NCI-H82 treated with DMSO at 0.1 percent for 48 hours (cell line): ENCODE measurements around the gene ARHGAP27.

Experiments
- DNase-seq: peaks from one replicate; lab custom pipeline; 2025; ENCODE audit not compliant: unreplicated experiment; lab: John Stamatoyannopoulos, UW

Gene ARHGAP27

DNA sequence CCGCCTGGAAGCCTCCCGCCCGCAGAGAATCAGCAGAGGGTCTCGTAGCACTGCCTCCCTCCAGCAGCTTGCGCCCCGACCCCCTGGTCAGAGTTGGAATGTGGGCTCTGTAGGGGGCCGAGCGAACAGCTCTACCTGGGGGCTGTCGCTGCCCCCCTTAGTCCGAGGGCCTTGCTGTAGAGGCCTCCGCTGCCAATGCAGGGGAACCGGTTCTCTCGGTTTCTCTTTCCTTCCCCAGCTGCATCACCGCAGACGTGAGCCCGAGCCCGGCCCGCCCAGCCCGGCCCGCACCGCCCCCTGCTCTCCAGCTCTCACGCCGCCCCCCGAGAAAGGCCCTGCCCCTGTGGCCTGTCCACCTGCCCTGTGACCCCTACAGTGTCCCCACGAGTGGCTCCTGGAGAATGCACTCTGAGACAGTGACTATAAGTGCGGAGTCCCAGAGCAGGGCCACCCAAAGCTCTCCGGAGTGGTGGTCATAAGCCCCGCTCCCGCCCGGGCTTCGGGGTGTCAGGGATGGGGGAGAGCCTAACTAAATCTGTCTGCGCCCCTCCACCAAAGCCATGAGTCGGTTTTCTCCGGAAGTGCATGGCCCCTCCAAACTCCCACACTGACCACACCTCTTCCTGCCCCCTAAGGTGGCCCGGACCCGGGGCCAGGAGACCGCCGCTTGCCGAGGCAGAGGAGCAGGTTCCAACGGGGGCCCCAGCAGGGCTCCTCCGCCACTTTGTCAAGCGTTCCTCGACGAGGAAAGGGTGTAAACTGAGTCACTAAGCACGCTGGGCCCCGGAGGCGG, 1.7 kb downstream of the ARHGAP27 start:
- no peak for DNase-seq

DNA sequence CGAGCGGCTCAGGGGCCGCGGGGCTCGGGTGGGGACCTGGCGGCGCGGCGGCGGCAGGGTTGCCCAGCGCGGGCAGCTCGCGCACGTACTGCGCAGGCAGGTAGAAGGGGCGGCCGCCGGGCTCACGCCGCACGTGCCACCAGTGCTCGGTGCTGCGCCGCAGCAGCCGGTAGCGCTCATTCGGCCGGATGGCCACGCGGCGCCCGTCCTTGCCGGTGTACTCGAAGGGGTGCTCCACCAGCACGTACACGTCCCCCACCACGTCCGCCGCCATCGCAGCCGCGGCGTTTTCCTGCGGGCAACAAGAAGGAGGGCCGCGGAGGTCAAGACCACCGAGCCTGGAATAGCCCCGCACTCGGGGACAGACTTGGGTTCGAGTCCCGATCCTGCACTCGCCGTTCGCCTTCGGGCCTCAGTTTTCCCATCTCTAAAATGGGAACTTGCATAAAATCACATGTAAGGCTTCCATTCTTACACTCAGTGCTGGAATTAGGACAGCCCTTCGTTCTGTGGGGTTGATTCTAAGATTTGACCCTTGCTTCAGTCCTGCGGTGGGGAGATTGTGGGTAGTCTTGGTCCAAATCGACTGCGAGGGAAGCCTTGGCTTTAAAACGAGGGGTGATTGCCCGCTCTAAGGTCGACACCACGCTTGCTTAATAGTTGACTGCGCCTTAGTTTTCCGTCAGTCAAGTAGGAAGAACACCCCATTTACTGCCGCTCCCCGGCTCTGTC, 2.5 kb downstream of the ARHGAP27 start:
- no peak for DNase-seq

DNA sequence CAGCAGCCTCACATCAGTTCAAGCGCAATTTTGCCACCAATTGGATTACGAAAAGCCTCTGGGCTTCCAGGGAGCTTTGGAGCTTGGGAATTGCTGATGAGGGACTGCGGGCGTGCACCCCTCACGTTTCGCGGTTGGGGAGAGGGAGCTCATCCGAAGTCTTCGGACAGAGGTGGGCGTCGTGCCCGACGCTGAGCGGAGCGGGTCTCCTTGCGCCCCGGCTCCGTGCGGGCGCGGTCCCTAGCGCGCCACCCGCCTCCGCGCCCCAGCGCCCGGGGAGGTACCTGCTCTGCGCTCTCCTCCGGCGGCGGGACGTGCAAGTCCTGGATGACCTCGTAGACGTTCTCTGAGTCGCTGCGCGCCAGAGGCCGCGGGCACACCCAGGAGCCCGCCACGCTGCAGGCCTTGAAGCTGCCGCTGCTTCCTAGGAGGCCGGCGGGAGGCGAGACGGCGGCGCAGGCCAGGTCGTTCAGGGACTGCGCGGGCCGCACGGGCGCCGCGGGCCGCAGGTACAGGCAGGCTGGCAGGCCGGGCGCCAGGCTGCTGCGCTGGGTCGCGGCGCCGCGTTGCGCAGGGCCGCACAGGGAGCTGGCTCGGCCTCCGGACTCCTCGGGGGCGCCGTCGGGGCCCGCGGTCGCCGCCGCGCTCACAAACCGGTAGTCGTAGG, 3.2 kb downstream of the ARHGAP27 start:
- DNase-seq, result peak; percentile 23

DNA sequence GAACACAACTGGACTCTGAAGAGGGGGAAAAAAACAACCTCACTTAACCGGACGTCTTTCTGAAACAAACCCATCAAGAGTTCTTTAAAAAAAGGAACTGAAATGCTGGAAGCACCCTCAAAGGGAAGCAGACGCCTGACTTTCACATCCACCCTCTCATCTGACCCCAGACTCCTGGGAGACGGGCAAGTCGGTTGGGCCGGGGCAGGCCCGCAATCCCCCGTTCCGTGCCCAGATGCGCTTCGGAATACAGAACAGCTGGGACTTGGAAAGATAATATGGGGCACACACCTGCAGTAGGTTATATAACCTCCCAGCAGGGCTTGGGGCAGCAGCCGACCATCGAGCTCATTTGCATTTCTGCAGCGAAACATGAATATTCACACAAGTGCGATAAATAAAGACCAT, 3.7 kb downstream of the ARHGAP27 start:
- DNase-seq, result no peak

DNA sequence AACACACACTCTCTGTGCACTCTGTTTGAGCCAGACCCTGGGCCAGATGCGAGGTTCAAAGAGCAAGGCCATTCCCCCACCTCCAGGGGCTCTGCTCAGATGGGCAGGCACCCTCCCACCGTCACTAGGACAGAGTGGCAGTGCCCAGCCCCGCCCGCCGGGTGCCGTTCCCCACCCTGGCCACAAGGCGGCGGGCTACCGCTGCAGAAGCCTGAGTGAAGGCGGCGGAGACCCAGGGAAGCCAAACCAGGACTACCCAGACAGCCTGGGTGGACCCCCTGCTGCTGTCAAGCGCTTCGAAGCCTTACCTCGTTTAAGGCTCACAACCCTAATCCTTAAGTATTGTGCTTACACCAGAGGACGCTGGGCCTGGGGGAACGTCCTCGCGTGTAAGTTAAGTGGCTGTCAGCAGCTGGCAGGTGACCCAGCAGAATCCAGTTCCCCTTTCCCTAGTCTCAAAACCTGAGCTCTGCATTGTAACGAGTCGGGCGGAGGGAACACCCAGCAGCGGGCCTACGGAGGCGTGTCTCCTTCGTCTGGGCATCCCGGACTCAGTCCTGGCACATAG, 4.5 kb downstream of the ARHGAP27 start:
- DNase-seq, result peak; percentile 49

DNA sequence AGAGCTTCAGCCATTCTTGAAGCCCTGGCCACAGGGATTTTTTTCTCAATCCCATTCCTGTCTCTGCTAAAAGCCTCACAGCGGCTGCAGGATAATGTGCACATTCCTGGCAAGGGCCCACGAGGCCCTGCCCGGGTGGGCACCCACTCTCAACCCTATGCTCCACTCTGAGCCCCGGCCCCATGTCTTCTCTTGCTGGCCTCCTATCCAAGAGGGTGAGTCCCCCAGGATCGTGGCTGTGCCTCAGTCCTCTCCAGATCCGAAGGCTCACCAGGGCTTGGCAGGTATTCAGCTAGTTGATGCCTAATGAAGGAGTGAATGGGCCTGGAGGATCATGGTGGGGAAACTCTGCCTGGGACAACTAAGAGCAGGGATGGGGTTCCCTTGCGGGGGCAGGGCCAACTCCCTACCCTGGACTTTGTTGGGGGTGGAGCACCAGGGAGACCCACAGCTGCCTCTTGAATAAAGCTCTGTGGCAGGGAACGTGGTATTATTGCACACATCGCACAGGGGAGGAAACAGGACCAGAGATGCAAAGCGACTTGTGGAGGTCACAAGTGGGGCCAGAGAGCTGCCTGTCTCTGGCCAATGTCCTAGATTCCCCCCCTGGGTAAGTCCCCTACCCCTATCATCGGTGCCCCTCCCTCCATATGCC, 5.4 kb downstream of the ARHGAP27 start:
- DNase-seq, result no peak

DNA sequence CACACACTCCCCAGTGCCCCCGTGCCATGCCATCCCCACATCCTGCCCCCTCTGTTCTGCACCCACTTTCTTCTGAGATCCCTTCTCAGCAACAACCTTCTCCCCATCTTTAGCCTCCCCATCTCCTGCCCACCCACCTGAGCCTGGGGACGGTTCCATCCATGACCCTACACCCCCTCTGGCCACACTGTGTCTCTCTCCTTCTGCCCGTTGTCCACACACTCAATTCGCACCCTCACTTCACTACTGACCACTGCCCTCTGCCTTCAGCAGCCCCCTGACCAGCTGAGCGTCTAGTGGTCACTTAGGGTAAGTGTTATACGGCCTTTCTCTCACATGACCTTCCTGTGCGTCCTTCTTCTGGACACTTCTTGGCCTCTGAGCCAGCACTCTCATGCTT, 6.1 kb downstream of the ARHGAP27 start:
- DNase-seq, result no peak

DNA sequence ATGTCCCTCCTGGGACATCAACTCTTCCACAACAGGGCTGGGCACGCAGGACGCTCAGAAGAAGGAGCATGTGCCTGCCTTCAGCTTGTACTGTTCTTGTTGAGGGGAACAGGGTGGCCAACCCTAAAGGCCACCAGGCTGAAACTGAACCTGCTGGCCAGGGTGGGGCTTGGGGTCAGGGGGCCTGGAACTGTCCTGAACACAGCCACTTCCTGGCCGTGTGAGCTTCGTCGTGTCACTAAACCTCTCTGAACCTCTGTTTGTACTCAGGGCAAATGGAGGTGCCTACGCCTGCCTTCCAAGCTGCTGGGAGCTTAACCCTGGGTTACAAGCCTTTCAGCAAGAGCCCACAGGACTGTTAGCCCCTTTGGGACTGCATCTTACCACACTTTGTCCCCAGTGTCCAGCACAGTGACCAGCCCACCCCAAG, 6.7 kb downstream of the ARHGAP27 start:
- DNase-seq, result no peak

DNA sequence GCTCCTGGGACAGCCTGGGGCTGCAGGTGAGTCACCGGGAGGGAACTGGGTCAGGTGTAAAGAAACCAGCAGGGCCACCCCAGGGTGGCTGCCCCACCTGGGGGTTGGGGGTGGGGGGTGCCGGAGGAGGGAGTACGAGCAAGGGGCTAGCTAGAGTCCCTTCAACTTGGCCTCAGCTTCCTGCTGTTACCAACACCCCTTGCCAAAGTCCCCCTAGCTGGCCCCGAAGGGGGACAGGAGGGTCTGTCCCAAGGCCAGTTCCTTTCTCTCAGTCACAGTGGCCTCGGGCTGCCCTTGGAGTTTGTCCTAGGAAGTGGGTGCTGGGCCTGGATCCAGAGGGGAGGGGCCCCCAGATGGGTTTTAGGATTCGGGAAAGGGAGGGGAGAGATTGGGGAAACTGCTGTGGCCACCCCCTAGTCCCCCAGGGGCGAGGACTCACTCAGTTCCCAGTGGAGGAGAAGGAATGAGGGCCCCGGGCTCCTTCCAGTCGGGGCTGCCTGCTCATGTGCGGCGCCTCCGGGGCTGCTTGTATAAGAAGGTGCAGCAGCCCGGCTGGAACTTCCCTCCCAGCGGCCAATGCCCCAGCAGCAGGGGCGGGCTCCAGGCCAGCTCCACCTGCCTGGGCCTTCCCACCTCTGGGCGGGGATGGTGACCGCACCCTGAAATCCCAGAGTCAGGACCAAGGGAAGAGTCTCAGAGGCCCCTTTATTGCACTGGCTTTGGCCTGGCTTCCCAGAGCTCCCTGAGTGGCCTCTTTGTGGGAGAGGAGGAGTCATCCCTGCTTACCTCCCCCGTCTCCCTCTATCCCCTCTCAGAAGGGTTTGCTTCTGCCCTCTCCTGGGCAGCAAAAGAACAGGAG, 7.3 kb downstream of the ARHGAP27 start:
- peak; percentile 29 for DNase-seq

DNA sequence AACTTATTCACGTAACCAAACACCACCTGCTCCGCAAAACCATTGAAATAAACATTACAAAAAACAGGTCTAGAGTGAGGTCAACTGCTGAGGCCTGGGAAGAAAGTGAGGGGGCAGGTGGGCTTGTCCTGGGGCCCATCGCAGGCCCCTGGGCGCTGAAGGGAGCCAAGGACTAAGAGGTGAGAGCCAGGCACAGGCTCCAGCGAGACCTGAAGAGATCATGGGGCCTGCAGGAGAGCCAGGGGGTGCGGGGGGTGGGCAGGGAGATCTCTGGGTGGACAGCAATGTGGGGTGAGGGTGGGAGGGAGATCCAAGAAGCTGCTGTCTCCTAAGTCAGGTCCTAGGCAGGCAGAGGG, 7.9 kb downstream of the ARHGAP27 start:
- no peak for DNase-seq

DNA sequence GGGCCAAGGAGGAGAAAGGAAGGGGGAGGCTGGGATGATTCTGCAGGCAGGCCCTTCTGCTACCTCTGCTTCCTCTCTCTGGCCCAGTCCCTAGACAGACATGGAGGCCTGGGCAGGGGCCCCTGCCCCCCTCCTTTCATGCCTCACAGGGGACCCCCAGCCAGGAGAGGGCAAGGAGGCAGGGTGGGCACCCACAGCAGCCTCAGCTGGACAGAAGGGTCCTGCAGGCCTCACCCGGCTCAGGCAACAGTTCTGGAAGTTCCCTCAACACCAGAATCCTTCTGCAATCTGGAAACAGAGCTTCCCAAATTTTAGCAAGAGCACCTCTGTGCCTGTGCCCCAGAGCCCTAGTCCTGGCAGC, 8.7 kb downstream of the ARHGAP27 start:
- DNase-seq, result no peak

DNA sequence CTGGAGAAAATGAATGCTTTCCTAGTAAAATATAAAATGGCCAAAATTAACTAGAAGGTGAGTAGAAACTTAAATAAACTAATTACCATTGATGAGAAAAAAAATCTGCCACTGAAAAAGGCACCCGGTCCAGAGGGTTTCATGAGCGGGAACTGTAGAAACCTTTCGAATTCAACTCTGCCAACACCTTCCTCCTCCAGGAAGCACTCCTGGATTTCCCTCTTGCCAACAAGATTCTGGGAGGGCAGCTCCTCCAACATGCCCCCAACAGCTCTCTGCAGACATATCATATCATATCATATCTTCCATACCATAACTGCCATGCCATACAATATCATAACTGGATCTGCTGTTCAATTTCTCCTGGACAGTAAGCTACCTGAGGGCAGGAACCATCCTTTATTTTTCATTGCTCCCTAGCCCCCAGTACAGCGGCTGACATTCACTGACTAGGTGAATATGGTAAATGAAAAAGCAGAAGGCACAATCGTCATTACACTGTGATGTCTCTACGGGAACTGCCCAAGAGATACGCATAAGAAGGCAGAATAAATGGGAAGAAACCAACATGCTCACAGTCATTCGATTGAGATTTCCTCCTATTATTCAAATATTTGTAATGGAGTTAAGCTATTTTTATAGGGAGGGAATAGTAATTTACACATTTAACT, 9.2 kb downstream of the ARHGAP27 start:
- DNase-seq, result no peak

DNA sequence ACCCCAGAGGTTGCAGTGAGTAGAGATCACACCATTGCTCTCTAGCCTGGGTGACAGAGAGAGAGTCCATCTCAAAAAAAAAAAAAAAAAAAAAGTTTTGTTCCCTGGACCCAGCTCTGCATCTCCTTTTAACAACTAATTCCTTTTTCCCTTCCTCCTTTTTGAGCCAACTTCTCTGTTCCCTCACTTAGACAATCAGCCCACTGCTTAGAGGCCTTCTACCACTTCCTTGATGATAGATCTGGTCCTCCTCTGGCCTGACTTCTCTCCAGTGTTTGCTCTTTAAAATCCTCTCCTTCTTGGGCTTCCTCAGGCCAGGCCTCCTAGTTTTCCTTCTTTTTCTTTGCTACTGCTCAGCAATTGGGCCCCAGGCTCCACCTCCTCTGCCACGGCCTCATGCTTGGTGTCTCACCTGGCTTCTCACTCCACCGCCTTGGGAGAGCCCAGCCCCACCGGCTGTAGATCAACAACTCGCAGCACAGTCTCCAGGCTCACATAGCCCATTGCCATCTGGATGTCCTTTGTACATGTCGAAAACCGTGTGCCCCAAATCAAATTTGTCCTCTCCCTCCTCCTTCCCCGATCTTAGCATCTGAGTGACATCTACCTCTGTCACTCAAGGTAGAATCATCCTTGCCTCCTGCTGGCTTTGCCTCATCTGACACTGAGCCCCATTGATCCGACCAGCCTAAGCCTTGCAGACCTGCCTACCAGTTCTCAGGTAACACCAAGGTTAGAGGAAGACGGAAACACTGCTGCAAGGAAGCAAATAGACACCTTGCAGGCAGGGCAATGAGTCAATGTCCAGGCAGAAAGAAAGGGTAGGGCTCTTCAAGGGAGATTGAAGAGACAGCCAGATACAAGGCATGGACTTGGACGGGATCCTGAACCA, 17.4 kb downstream of the ARHGAP27 start:
- no peak for DNase-seq

DNA sequence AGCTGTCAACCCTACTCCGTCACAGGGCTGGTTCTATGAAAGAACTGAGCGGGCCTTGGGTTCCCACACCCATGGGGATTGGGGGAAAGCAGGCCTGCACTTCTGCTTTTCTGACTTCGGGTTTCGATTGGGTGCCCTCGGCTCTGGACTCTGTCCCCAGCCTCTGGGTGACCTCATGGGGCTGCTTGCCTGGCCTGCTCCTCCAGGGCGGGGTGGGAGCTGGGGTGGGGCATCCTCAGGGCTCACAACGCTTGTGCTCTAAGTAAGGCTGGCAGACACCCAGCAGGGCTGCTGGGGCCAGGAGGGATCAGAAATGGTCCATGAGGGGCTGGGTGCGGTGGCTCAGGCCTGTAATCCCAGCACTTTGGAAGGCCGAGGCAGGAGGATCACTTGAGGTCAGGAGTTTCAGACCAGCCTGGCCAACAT, 19.2 kb downstream of the ARHGAP27 start:
- DNase-seq, result no peak

DNA sequence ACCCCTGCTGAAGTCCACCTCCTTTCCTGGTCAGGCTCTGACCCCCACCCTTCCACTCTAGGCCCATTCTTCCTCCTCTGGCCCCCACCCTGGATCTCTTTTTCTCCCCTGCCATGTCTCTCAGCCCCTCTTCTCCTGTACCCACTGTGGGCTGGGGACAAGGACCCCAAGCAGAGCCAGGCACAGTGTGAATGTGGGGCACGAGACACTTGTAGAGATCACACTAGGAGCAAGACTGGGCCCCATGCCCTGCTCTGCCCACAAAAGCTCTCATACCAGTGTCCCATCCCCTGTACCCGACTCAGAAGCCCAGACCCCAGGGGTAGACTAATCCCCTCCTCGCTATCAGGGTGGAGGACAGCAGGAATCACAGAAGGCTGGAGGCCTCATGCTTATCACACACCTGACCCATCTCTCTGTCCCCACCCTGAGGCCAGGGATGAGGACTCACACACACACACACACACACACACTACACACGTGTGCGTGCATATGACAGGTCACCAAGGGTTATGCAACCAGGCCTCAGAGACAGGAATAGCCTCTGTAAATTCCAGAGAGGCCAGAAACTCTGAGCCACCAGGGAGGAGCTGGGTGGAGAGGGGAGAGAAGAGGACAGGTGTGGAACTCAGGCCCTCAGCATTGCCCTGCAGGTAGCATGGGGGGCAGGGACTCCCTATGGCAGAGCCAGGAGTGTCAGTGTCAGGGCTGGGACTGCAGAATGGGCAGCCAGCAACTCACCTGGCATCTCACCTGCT, 21.1 kb downstream of the ARHGAP27 start:
- DNase-seq, result no peak

DNA sequence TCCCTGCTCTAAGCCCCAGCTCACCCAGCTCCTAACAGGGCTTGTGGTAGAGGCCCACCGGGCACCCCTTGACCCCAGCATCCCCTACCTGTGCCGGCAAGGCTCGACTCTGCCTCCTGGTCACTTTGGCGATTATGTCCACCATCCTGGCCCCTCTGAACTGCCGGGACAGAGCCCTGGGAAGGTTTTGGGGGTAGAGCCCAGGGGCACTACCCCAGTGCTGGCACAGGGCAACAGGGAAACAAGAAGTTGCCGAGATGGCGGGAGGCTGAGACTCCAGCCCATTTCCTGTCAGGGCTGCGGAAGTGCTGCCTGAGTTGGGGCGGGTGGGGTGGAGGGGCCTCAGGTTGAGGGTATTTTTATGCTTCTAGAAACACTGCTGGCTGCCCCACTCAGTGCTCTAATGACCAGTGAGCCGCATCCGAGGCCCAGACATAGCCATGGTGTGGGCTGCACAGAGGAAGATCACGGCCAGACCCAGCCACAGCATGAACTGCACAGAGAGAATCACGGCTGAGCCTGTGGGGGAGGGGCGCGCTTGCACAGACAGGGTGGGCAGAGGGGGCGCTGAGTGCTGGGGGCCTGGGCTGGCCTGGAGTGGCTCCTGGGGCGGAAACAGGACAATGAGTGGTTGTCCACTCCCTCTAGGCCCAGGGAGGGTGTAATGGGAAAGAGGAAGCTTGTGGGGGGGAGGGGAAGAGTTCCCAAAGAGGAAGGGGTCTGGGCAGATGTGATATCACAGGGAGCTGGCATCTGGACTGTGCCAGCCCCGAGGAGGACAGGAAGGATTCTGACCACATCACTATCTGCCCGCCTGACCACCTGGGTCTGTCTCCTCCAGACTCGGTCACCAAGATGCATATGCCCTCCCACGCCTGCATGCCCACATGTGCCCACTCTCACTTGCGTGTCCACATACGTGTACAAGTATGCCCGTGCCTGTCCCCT, 22.3 kb downstream of the ARHGAP27 start:
- DNase-seq, result no peak

DNA sequence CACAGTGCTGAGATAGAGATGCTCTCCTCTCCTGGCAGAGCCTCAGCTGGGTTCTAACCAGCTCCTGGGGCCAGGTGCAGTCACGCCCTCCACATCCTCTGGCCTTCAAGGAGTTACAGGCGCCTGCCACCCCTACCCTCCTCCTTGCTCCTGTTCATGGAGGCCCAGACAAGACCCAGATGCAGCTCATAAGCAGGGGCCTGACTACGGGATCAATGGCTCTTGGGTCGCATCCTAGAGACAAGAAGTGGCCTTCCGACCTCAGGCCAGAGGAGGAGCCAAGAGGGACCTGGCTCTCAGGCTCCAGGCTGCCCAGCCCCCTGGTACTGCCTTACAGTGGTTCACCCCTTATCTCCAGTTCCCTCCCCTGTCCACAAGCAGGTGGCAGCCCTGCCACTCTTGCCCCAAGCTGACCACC, 23.0 kb downstream of the ARHGAP27 start:
- DNase-seq, result no peak
